ENCODE measurements around the gene GPER1. TPM values are rescaled to one million over a fixed set of nuclear protein-coding genes. Genes with fewer than 3 reads are reported as not detected.

Gene GPER1
- total and polyA plus RNA-seq, 4 donors = 3.7 to 7.7 (median 6.3) TPM

DNA sequence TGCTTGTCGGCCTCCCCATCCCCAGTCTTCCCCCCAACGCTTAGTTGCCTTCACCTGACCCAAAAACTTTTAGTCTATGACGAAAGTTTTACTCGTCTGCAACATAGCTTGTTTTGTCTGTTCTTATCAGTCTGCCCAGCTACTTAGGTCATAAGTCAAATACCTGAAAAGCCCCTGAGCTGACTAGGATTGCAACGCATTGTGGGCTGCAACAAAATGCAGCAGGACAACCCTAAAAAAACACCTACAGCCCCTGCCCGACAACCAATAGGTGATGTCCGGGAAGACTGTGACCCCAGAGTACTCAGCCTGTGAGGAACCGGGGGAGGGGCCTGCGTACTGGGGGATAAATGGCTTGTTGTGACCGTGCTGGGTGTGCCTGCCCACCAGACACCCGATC lies 19.3 kb upstream of the GPER1 start:
- TF ChIP-seq CTCF (IDR thresholded peaks at IDR 0.05; ENCODE audit: control extremely low read depth, extremely low read depth) = no peak
- Histone ChIP-seq H3K27me3 (ENCODE audit: control insufficient read depth in 3 of 3, insufficient read depth in 3 of 3, low read length in 2 of 3) (no peaks in the 10 kb centered on the region), H3K36me3 (ENCODE audit: control insufficient read depth in 4 of 4, insufficient read depth in 4 of 4, low read length in 4 of 4) (no peaks in the 10 kb centered on the region), H3K27ac (ENCODE audit: low read depth in 1 of 2, low read length in 1 of 2) (no peak overlapping the region), H3K9ac (ENCODE audit: insufficient read depth in 1 of 2, low read length in 2 of 2) (no peak overlapping the region), H3K4me3 (no peak overlapping the region), H3K9me3 (ENCODE audit: control insufficient read depth in 4 of 4, insufficient read depth in 3 of 4, low read length in 3 of 4) (no peaks in the 10 kb centered on the region), H3K4me1 (ENCODE audit: control insufficient read depth in 5 of 5, insufficient read depth in 5 of 5, low read length in 5 of 5) (peaks cover 0 to 10% (median 5%) of the 10 kb centered on the region in 5 donors)
- 85 to 91% methylated on average over 11 of the region's 11 CpGs for WGBS, 2 donors
- DNase-seq (no peak), ATAC-seq (ENCODE audit: insufficient read depth, low FRiP score) (no peak)

DNA sequence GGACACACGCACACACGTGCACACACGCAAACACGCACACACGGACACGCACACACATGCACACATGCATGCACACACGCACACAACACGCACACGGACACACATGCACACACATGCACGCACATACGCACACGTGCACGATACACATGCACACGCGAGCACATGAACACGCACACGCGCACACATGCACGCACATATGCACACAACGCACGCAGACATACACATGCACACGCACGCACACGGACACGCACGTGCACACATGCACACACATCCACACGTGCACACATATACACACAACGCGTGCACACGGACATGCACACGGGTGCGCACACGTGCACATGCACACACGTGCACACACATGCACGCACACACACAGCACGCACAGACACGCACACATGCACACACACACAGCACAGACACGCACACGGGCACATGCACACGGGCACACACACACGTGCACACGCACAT lies 17.3 kb upstream of the GPER1 start:
- Histone ChIP-seq H3K36me3 (ENCODE audit: control insufficient read depth in 4 of 4, insufficient read depth in 4 of 4, low read length in 4 of 4) (no peaks in the 10 kb centered on the region), H3K9me3 (ENCODE audit: control insufficient read depth in 4 of 4, insufficient read depth in 3 of 4, low read length in 3 of 4) (no peaks in the 10 kb centered on the region), H3K9ac (ENCODE audit: insufficient read depth in 1 of 2, low read length in 2 of 2) (no peak overlapping the region), H3K27me3 (ENCODE audit: control insufficient read depth in 3 of 3, insufficient read depth in 3 of 3, low read length in 2 of 3) (no peaks in the 10 kb centered on the region), H3K27ac (ENCODE audit: low read depth in 1 of 2, low read length in 1 of 2) (no peak overlapping the region), H3K4me3 (no peak overlapping the region), H3K4me1 (ENCODE audit: control insufficient read depth in 5 of 5, insufficient read depth in 5 of 5, low read length in 5 of 5) (peaks cover 0 to 6% (median 1%) of the 10 kb centered on the region in 5 donors)
- TF ChIP-seq CTCF (IDR thresholded peaks at IDR 0.05; ENCODE audit: control extremely low read depth, extremely low read depth) = no peak
- no peak for DNase-seq
- 92 to 93% methylated on average over 42 of the region's 42 CpGs for WGBS, 2 donors
- ATAC-seq (ENCODE audit: insufficient read depth, low FRiP score) = no peak

DNA sequence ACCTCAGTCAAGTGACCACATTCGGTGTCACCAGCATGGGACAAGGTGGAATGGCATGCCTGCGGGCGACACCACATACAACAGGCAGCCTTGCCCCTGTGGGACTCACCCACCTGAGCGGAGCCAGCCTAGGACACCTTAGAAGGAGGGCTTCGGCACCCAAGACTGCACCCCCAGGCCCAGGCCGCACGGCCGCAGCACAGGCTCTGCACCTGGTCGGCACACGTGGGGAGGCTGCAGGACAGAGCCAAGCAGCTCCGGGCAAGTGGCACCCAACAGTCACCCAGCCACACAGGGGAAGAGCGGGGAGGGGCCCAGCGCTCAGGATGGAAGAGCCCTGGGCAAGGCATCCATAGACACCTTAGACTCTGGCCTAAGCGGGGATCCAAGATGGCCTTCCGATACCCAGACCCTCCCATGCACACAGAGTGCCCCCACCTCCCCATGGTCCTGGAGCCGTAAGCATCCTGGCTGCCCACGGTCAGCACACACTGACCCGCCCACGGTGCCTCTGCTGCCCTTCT lies 16.1 kb upstream of the GPER1 start:
- Histone ChIP-seq H3K9me3 (ENCODE audit: control insufficient read depth in 4 of 4, insufficient read depth in 3 of 4, low read length in 3 of 4) (no peaks in the 10 kb centered on the region), H3K9ac (ENCODE audit: insufficient read depth in 1 of 2, low read length in 2 of 2) (no peak overlapping the region), H3K36me3 (ENCODE audit: control insufficient read depth in 4 of 4, insufficient read depth in 4 of 4, low read length in 4 of 4) (no peaks in the 10 kb centered on the region), H3K4me3 (no peak overlapping the region), H3K27ac (ENCODE audit: low read depth in 1 of 2, low read length in 1 of 2) (no peak overlapping the region), H3K27me3 (ENCODE audit: control insufficient read depth in 3 of 3, insufficient read depth in 3 of 3, low read length in 2 of 3) (no peaks in the 10 kb centered on the region), H3K4me1 (ENCODE audit: control insufficient read depth in 5 of 5, insufficient read depth in 5 of 5, low read length in 5 of 5) (peaks cover 0 to 5% (median 5%) of the 10 kb centered on the region in 5 donors)
- TF ChIP-seq CTCF (IDR thresholded peaks at IDR 0.05; ENCODE audit: control extremely low read depth, extremely low read depth) = no peak
- DNase-seq (no peak), ATAC-seq (ENCODE audit: insufficient read depth, low FRiP score) (no peak)
- 97% methylated on average over 19 of the region's 19 CpGs for WGBS, 2 donors

Data from lung (tissue), 12 donors.